Sigmoid colon (tissue), 3 donors: ENCODE measurements around the gene MAP3K15.

Experiments used
- CTCF ChIP-seq, 4 experiments: fragments of 450-650 bp in 3 of 4; fragments of 200-600 bp in 1 of 4; IDR thresholded peaks; one replicate each; pipeline ENCODE4 v1.5.1; 2016 to 2019; ENCODE audit warnings: antibody characterized with exemption in 4 of 4, mild to moderate bottlenecking in 3 of 4, moderate library complexity in 2 of 4
- POLR2A ChIP-seq, 2 donors: fragments of 450-650 bp; IDR thresholded peaks; one replicate each; pipeline ENCODE4 v1.6.1; 2016; ENCODE audit warnings: antibody characterized with exemption in 2 of 2, mild to moderate bottlenecking in 2 of 2, moderate library complexity in 2 of 2

GRCh38 chrX:19512359-19512758 lies 2.9 kb downstream of the MAP3K15 start:
- TF ChIP-seq CTCF (IDR thresholded peaks at IDR 0.05) (no peak), POLR2A (IDR thresholded peaks at IDR 0.05) (no peak)
